Stimulated activated CD8-positive, alpha-beta memory T cell treated with anti-CD3 and anti-CD28 coated beads, Interleukin-12 subunit alpha, Interleukin-12 subunit beta, amount 100 ng/mL, for 24 hours (primary cell): ENCODE data around the gene SPAM1.
"Not testable (repeated sequence)": the region's sequence is repeated elsewhere in the genome, so short reads cannot be mapped to it uniquely, and the experiment has no call there.

Experiments used
- DNase-seq: peaks from one replicate; pipeline ENCODE4 v3.0.0-alpha.2; 2020; ENCODE audit errors: extremely low read depth

SPAM1 gene, protein sequence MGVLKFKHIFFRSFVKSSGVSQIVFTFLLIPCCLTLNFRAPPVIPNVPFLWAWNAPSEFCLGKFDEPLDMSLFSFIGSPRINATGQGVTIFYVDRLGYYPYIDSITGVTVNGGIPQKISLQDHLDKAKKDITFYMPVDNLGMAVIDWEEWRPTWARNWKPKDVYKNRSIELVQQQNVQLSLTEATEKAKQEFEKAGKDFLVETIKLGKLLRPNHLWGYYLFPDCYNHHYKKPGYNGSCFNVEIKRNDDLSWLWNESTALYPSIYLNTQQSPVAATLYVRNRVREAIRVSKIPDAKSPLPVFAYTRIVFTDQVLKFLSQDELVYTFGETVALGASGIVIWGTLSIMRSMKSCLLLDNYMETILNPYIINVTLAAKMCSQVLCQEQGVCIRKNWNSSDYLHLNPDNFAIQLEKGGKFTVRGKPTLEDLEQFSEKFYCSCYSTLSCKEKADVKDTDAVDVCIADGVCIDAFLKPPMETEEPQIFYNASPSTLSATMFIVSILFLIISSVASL

DNA sequence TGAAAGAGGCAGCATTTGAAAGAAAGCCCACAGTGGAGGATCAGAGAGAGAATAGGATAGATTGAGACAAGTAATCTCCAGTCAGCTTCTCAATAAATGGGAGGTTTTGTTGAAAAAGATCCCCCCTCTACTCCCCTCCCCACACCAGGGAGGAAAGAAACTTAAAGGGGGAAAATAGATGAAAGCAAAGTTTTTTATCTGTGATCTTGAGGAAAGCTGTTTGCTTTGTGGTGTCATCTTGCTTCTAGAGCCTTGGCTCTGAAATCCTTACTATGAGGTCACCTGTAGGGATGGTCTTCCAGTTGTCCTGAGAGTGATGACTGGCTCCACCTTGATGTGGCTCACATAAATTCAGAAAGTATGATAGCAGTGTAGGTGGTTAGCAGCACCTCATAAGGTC, at the start of gene SPAM1:
Gene SPAM1, plus strand, starts transcription at position 301 of the 400 bp plus-strand sequence. CDS start 28,330 bp downstream, outside the sequence.
- DNase-seq = no peak

DNA sequence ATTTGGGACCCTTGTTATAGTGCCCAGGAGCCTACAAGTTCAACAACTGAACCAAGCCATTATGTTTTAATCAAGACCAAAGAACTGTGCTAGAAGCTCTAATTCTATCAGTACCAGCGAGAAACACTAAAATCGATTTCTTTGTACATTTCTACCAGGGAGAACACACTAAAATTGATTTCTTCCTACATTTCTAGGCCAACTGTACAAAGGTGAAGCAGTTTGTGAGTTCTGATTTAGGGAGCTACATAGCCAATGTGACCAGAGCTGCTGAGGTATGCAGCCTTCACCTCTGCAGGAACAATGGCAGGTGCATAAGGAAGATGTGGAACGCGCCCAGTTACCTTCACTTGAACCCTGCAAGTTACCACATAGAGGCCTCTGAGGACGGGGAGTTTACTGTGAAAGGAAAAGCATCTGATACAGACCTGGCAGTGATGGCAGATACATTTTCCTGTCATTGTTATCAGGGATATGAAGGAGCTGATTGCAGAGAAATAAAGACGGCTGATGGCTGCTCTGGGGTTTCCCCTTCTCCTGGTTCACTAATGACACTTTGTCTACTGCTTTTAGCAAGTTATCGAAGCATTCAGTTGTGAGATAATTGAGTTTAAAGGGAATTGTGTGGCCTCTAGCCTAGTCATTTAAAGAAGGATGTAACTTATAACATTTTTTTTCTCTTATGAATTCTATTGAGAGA, 48.3 kb upstream of the SPAM1 start:
- DNase-seq = no peak

DNA sequence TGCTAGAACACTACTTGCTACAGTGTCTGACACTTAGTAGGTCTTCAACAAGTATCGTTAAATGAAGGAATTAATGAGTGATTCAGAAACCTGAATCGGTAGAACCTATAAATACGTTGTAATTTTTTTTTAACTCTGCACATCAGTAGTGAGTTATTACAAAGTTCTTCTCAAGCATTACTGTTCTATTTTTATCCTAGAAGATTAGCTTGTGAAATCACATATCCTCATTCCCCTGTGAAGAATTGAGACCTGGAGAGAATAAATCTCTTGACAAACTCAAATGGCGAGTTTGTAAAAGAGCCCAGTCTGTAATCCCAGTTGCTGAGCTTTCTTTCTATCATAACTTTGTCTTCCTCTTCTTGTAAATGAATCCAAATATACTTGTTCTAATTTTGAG, 45.4 kb upstream of the SPAM1 start:
- DNase-seq = no peak

DNA sequence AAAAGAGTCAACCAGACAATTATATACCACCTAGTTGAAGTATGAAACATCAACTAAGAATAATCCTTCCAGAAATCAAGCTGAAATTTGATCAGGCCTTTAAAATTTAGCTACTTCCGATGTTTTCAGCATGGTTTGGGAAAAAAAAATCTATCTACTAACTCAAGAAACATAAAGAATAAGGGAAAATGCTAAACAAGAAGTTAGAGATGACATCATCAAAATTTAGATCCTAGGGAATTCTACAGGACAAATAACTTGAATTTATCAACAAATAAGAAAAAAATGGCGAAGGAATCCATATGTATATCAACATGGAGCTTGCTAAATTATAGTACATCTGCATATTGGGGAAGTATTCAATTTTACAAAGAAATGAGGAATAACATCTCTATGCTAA, 43.7 kb upstream of the SPAM1 start:
- no peak for DNase-seq

DNA sequence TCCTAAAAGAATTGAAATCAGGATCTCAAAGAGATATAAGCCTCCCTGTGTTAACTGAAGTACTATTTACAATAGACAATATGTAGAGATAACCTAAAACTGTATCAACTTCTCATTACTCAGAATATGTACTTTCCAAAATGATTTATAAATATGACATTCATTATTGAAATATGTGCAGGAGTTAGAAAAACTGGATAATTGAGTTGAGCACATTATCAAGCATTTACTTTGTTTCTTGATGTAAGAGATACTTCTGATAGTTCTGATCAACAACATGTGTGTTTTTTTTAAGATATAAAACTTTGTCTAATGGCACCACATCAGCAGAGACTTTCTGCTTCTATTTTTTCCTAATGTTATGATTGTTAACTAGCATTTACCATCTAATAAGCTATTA, 41.9 kb upstream of the SPAM1 start:
- no peak for DNase-seq

DNA sequence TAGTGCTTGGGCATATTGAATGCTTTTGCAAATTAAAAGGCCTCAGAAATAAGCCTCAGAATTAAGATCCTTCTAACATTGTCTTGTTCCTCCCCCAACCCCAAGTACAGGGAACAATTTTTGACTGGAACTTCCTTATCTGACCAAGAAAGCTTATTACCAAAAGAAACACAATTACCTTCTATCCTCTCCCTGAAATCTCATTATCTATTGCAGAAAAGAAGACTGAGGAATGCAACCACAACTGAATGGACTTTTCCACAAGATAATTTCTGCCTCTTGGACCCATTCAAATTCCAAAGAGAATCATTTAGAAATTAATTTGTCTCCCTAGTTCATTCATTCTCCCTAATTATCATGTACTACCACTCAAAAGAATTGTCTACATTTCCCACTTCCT, 36.8 kb upstream of the SPAM1 start:
- no peak for DNase-seq

DNA sequence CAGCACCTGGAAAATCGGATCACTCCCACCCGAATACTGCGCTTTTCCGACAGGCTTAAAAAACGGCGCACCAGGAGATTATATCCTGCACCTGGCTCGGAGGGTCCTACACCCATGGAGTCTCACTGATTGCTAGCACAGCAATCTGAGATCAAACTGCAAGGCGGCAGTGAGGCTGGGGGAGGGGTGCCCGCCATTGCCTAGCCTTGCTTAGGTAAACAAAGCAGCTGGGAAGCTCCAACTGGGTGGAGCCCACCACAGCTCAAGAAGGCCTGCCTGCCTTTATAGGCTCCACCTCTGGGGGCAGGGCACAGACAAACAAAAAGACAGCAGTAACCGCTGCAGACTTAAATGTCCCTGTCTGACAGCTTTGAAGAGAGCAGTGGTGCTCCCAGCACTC, 30.3 kb upstream of the SPAM1 start:
- DNase-seq = not testable (repeated sequence)

DNA sequence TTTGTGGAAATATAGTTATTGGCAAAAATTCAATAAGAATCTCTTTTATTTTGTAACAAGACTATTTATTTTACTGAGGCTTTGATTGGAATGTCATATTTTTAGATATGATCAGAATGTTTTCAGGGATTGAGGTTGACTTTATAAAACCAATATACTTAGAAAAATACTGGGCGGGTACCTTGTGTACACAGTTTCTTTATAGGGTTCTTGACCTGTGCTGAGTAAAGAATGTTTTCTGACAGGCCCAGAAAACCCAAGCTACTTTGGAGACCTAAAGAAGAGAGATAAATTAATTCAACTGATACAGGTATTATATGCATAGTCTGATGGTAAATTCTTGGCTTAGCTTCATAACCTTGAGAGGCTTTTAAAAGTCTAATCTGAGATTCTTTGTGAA, 23.9 kb upstream of the SPAM1 start:
- DNase-seq = no peak

DNA sequence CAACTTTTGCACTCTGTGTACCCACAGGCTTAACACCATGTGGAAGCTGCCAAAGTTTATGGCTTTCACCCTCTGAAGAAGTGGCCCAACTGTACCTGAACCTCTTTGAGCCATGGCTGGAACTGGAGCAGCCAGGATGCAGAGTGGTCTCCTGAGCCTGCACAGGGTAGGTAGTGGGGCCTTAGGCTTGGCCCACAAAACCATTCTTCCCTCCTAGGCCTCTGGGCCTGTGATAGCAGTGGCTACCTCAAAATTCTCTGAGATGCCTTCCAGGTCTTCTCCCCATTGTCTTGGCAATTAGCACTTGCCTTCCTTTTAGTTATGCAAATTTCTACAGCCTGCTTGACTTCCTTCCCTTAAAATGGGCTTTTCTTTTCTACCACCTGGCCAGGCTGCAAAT, 19.3 kb upstream of the SPAM1 start:
- no peak for DNase-seq

DNA sequence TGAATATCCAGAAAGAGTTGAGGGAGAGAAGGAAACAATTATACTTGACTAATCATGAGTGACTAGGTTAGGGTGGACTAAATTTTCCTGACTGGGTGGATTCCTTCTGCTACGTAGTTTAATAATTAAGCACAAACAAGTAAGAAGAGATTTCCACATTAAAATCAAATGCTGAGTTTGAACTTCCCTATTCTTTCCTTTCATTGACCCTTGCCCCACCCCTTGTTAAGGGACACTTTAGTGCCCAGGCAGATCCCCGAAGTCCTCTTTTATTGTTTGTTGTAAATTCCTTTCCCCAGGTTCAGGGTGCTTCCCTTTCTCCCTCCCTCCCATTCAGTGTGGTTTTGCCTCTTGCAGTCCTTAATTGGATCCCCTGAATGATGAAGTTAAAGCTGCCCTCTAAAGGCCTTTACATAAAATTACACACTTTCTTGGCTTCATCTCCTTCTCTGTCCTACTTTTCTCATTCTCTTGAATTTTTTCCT, 8.8 kb upstream of the SPAM1 start:
- DNase-seq = no peak

DNA sequence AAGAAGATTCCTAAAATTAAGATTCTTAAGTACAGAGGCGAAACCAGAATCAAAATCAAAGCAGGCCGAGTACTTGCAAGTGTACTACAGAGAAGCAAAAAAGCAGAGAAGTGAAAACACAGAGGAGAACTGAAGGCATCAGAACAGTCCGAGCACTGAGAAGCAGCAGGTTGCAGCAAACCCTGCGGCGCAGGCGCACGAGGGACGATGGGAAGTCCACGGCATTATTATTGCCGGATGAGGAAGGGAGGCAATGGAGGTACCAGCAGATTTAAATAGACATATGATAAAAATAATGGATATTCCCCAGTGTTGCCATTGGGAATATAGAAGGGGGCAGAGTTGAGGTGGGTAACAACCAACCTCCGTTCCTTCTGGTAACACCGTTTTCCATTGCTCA, 7.2 kb upstream of the SPAM1 start:
- DNase-seq = no peak

DNA sequence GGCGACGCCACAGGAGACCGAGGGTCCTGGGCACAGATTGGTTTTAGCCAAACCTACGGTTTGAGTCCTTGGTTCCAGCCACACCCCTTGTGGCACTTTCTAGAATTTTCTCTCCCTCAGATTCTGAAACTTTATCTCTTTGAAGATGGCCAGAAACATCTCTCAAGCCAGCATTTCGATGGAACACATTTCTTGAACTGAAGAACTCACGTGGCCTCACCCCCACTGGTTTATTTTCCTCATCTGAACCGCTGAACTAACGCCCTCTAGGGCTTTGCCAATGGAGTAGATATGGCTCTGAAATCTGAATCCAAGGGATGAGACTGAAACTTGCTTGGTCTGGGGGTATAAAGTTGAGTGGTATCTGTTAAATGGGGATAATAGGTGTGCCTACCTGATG, 6.7 kb upstream of the SPAM1 start:
- DNase-seq = no peak

DNA sequence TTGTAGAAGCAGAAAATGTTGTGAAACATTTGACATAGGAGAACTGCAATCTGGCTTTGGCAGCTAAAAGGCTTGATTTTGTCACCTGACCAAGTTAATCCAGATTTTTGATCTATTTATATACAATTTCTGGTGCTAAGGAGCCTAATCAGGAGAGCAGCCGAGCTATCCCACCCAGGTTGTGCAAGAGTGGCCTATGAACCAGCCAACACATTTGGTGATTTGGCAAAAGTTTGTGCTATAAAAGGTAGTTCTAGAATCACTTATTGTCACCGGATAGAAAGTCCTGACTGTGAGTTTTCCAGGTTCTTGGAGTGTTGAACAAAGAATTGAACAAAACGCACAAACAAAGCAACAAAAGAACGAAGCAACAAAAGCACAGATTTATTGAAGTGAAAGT, 1.4 kb upstream of the SPAM1 start:
- DNase-seq = no peak

DNA sequence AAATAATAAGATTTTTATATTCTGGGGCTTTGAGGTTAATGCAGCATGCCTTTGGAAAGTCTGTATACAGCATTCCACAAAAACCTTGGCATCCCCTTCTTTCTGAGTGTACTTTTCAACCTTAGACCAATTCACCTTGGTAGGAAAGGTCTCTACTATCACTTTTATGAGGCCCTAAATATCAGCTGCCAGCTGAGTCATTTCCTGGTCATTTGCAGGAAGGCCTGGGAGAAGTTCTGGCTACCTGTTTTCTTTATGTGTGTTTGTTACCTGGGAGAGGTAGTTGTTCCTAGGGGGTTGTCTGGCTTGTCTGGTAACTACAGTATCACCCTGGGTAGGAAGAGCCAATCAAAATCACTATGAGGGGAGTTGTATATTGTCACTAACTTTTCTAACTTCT, 4.1 kb downstream of the SPAM1 start:
- no peak for DNase-seq

DNA sequence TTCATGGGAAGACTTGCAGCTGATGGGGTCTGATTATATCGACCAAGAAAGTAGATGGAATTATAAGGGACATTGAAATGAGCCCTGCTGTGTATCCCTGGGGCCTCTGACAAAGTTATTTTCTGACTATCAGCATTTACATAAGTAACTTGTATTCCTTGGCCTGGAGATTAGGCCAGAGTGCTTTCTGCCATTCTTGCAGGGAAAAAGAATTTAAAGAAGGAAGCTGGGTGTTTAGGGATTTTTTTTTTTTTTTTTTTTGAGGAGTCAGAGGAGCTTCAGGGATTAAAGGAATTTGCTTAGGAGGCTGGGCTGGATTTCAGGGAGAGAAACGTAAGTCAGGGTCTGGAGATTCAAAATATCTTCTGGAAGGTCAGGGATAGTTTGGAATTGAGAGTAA, 4.6 kb downstream of the SPAM1 start:
- DNase-seq = no peak

DNA sequence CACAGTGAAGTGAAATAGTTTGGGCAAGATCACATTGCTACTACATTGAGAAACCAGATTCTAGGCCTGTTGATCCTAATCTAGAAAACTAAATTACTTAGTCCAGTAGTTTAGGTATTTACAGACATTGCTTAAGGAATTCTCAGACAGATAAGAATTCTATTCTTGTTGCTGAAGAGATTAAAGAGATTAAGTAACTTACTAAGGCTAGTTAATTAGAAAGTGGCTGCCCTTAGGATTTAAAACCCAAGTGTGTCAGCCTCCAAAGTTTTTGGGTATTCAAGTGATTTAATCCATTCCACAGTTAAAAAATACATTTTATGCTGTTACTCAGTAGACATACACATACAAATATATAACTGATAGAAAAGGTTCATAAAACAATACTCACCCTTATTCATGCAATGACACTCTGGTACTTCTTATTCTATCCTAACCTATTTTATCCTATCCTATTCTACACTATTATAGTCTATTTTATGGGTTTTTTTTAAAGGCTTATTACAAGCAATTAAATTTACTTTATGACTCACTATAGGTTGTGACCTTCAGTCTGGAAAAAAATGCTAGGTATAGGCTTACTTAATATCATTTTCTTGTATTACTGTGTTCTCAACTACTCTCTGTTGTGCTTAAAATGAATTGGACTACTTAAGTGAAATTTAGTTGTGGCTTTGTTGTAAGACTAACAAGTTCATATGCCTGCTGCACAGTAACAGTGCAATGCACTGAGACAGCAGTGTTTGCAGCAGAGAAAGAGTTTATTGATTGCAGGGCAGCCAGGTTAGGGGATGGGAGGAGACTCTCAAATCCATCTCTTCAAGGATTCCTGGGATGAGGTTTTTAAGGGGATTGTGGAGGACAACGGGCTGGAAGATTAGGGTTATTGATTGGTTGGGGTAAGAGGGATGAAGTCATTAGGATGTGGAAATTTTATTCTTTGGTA, 10.7 kb downstream of the SPAM1 start:
- no peak for DNase-seq

DNA sequence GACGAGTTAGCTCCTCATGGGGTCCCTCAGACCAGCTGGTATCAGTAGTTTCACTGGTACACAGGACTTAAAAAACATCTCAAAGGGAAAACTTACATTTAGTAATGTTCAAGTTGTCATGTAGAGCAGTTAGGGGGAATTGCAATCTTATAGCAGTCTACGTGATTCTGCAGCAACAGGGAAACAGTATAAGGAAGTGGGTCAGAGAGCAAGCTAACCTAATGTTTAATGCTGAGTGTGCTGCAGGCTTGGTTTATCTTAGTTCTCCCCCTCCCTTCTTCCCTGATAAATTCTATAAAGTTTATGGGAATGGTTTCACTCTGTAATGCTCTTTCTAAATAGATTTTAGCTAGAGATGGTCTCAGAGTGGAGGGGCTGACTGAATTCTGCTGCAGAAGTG, 11.3 kb downstream of the SPAM1 start:
- DNase-seq = no peak

DNA sequence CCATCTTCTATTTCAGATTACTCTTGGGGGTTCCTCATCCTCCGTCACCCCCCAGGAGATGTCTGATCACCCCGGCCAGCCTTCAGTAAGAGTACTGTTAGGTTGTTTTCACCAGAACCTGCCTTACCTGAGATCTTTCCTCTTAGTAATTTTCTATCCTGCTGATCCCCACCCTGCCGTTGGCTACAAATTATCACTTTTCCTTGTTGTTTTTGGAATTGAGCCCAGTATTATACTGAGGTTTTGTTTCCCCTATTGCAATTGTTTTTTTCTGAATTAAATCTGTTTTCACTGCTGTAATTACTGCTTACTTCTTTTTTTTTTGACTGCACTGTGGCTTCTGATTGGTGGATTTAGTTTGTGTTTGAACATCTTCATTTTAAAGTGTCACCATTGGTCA, 14.7 kb downstream of the SPAM1 start:
- no peak for DNase-seq

DNA sequence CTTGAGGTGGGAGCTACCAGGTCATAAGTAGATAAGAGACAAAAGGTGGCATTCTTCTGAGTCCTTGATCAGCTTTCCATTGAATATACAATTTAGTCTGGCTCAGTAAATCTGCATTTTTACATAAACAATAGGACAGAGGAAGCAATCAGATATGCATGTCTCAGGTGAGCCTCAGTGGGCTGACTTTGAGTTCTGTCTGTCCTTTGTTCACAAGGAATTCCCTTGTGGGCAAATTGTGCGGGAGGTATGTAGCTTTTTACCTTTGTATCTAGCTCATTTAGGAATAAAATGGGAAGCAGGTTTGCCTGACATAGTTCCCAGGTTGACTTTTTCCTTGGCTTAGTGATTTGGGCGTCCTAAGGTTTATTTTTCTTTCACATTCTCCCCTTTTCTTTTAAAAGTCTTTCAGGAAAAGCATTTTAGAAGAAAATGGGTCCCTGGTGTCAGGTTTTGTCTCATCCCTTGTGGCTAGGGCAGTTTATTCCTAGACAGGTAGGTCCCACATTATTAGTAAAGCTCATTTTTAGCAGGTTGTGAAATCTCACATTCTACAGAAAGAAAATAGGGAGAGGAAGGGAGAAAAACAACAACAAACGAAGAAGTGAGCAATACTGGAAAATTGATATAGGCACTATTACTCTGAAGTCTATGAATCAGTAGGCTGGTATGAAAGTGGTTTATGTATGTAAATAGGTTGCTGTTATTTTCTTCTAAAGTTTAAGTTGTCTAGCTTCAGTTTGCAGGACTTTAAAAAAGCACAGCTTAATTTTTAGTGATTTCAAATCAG, 16.5 kb downstream of the SPAM1 start:
- DNase-seq = no peak

DNA sequence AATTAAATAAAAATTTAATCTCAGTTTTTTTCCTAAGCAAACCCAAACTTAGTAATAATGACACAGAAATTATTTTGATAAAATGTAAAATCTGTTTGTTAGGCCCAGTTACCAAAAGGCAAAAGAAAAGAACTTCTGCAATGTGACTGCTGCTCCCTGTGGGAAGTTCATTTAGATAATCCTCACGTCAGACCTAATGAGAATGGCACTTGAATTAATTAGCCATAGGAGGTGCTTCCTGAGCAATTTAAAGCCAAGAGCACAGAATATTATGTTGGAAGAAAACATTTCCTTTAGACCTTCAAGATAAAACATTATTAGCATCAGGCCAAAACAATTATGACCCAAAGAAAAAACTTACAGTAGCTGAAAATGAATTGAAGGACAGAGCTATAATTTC, 19.4 kb downstream of the SPAM1 start:
- DNase-seq = no peak

DNA sequence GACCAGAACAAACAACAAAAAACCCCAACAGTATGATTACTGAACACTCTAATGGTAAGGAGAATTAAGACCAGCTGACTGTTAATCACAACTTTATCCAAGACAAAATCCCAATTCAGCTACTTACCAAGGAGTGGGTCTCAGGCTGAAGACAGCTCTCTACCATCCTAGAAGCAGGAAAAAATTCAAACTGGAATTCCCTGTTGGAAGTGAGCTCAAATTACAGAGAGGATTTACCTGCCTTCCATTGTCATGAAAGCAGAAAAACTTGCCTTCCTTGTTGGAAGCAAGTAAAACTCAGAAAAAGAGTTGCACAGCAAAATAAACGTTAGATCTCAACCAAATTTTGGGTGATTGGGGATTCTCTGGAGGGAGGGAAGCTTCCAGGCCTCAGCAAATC, 20.9 kb downstream of the SPAM1 start:
- DNase-seq = no peak
